ENCODE data around the gene MAML2. TPM values are rescaled to one million over a fixed set of nuclear protein-coding genes. Genes with fewer than 3 reads are reported as not detected.

MAML2 gene
- total RNA-seq, 1 donor from 2014 or later, result 15.6 TPM

DNA sequence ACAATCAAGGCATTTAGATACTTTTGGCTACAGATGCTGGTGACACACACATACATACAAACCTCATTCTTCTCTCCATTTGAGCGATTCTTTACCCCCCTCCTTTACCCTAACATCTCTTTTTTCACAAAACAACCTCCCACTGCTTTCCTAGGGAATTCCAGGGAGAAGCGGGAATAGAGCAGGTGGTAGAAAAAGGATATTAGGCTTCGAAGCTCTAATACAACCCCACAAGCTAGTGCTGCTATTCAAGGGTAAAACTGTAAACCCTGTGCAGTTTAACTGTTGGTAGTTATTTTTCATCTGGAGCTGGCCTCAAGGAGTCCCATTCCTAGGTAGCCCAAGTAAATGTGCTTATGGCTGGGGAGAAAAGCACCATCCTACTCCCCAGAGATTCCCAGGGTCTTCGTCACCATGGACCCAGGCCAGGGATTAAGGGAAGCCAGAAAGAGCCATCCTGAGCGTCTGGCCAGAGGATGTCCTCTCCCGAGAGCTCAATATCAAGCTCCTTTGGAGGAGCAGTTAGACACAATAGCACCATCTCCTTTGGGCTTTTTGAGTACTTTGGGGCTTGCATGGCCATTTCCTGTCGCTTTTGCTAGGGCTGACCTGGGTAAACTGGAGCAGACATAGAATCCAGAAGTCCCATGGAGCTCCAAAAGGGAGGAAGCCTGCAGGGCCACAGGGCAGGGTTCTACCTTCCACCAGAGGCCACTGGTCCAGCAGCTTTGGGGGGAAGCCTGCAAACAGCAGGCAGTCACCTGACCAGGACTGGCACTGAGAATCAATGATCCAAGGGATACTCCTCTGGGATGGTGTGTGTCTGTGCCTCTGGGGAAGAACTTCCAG, 3.1 kb downstream of the MAML2 start:
- no peak for DNase-seq

GRCh38 chr11:96338910-96339705, 3.9 kb downstream of the MAML2 start:
- no peak for DNase-seq

DNA sequence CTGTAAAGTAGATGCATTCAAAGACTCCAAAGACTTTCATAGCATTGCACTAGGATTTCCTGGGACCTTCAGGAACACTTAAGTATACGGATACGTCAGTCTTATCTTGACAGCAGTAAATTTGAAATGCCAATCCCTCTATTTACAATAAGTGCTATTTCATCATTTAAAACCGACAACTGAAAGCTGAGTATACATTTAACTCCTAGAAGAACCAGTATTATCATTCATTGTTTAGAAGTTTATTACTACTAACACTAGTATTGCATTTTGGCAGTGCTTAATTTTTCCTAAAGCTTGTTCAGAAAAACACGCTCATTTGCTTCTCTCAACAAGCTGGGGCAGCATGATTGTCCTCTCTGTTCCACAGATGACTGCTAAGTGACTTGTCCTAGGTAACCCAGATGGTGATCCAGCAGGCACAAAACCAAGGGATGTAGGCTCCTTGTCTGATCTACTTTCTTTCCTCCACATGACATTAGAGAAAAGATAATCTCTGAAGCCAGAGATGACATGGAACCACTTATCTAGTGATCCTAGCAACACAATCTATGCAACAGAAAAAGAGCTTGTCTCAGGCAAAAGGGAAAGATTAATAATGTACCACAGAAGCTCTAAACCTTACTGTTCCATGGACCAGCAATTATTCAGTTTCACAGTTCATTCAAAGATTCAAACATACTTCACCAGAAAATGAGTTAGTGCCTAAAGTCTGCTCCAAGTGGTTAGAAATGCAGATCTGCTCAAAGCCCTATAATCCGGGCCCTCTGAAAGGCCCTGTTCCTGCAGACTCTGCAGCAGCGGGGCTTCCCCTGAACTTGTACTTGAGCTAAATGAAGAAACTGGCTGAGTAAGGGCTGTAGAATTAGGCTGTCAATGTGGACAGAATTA, 5.2 kb downstream of the MAML2 start:
- DNase-seq, result no peak

DNA sequence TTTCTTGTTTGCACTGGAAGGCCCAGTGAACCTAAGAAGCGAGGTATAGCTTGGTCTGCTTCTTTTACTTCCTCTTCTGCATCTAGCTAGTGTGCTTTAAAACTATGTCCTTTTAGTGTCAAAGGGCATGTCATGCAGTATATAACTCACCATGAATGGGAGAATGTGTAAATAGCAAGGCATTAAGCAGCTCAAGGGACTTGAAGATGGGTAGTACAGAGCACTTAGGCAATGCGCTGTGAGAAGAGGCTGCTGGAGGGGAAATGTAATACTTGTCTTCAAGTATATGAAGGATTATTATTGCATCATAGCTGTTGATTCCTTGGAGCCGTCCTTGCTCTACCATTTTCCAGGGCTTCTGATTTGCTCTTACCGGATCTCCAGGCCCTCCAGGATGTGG, 7.6 kb downstream of the MAML2 start:
- no peak for DNase-seq

DNA sequence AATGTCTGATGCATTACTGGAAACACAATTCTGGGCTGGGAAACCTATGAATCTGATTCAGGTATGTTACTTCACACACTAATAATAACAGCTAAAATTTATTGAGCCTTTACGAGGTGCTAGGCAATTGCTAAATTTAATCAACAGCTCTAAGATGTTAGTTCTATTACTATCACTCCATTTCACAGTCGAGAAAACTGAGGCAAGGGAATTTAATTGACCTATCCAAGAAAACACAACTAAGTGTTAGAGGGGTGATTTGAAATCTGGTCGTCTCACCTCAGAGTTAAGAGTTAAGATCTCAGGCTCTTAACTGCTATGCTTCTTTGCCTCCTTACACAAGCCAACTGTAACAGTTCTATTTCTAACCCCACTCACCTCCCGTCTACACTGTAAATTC, 8.8 kb downstream of the MAML2 start:
- DNase-seq, result no peak

- DNase-seq, result no peak
These were observed 9.7 kb downstream of the MAML2 start for GRCh38 chr11:96333191-96333719.

DNA sequence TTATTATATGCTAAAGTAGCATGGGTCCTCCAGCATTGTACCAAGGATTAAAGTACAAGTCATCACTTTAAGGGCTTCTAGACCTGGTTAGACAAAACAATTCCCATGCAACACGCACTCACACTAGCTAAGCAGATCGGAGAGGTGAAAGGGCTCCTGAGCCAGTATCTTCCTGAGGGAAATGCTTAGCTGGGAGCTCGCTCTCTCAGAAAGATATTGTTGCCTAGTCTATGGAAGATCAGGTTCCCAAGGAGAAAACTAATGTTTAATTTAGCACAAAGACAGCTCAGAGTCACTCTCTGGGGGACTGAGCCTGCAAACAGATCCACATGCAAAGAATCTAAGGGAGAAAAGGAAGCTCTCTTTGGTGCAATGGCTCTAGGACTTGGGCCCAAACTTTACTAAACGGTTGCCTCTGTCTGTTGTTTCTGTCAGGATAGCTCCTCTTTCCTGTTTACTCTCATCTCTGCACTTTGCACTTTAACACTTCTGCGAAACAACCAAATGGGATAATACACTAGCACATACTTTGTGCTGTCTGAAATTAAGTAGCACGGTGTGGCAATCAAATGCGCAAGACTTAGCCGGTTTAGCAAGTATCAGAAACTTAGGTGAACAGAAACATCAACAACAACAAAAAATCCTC, 10.7 kb downstream of the MAML2 start:
- DNase-seq, result no peak

DNA sequence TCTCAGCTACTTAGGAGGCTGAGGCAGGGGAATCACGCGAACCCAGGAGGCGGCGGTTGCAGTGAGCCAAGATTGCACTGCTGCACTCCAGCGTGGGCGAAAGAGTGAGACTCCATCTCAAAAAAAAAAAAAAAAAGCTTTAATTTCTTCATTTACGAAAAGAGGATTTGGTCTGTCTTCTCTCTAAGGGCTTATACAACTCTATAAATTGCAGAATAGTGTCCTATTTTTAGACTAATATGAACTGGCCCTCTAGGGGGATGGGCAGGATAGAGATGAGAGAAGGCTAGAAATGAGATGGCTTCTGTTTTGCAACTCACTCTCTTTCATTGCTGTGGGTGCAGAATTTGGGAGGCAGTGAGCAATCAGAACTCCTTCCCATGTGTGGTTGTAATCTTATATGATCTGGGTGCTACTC, 11.3 kb downstream of the MAML2 start:
- DNase-seq, result no peak

DNA sequence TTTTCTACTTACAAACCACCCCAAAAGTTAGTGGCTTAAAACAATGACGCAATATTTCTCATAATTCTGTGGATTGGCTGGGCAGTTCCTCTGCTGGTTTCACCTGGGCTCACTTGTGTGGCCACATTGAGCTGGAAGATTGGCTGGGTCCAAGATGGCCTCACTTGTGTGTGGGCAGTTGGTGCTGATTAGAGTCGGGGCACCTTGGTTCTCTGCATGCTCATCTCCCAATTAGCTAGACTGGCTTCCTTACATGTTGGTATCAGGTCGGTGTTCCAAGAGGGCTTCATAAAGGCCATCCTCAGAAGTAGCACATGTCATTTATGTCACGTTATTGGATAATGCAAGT, 12.5 kb downstream of the MAML2 start:
- no peak for DNase-seq

DNA sequence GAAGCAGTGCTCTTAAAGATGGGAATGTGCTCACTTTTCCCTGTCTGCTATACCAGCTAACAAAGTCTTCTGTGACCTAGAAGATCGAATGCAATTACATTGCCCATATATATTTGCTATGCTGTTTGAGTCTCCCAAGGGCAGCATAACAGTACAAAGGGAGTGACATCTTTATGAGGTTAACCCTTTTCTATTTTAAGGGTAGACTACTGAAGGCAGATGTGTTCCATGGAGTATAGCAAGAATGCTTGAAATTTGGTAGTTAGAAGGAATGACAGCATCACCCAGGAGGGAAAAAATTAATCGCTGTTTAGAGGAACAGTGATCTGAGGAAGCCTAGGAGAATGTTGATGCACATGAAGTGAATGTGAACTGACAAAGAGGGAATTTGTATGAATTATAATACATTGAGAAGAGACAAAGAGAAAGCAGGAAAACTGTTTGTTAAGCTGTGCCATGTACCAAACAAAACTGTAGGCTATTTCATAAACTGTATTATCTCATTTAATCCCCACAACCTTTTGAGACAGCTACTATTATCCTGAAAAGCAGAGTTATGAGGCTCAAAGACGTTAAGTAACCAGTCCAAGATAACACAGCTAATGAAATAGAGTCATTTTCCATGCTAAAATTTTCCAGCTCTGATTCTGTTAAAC, 13.0 kb downstream of the MAML2 start:
- DNase-seq, result no peak

- no peak for DNase-seq
These were observed 13.6 kb downstream of the MAML2 start for GRCh38 chr11:96329419-96329818.

DNA sequence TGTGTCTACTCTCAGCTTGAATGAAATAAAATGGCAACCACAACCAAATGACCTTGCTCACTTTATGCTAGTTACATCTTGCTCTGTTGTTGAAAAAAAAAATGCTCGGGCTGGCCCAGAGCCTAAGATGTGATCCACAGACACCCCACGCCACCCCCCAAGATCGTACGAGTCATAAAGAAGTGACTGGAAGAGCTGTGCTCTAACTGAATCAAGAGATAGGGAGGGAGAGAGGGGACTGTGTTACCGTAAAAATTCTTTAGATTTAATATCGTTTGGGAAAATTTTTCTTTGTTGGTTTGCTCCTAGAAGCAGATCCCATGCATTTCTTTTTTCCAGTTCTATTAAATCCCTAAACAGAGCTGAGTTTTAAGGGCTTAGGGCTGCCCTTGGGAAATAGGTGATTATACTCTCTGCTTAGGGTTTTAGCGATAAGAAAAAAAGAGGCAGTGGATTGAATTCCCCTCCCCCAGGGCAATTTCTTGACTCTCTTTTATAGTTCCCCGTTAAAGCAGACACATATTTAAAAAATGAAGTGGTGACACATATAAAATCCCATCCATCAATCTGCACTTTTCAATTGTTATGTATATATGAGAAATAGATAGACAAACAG, 14.5 kb downstream of the MAML2 start:
- no peak for DNase-seq

GRCh38 chr11:96326959-96327358, 16.0 kb downstream of the MAML2 start:
- DNase-seq, result no peak

DNA sequence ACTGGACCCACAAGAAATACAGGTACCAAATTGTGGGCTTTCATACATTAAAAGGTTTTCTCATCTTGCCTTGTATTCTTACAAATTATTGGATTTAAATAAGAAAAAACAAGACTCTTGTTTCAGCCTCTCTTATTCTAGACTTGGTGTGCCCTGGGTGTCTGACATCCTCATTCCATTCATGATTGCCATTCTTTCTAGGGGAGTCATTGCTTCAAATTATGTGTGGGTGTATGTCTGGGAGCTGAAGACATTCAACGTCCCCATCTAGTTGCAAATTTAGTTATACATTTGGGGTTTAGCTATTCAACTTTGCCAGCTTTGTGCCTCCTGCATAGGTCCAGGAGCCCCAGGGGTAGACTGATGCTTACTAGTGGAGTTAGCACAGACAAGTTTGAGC, 18.1 kb downstream of the MAML2 start:
- no peak for DNase-seq

GRCh38 chr11:96323642-96323985, 19.4 kb downstream of the MAML2 start:
- no peak for DNase-seq

GRCh38 chr11:96322775-96323641, 20.0 kb downstream of the MAML2 start:
- no peak for DNase-seq

DNA sequence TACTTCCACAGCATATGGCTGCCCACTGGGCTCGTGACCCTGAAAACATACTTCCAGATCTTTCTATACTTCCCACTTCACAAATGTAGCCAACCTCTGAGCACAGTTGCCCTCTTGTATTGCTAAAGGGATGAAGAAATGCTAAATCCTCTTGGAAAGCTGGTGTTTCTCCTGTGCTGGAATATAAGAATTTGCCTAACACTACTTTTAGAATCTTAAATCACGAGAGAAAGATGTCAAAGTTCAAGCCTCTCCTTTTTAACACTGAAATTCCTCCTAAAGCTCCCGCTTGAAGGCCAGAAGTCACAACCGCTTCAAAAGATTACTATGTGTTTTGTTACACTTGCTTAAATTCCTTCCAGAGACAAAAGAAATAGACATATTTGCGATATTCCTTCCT, 21.9 kb downstream of the MAML2 start:
- DNase-seq, result no peak

DNA sequence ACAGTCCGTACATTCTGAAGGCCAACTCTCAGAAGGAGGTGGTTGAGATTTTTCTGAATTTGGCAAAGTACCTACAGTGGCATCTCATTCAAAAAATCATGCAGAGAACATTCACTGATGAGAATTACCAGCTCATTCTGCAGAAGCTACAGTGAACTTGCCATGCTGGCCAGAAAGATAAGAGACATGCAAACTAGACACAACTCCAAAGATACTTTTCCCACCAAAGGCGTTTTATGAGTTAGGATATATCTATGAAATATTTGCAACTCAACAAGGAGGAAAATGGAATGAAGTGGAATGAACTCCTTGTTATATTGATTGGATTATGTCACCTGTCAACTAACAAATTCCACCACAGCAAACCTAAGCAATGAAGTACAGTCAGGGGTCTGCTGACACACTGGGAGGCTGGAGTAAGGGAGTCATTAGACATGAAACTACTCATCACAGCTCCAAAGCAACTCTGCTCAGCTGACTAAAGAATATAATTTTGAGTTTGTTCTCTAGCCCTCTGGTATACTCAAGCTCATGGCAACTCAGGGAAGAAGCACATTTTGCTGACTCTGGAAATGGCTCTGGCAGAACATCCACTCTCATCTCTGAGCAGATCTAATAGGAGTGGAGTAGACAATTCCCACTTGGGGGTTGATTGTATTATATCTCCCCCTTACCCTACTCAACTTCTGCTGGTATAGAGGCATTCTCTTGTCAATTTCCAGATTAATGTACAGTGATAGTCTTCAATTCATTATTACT, 22.9 kb downstream of the MAML2 start:
- DNase-seq, result no peak

- no peak for DNase-seq
These were observed 24.1 kb downstream of the MAML2 start for GRCh38 chr11:96318850-96319249.
